Measurements from ENCODE around the gene LTB4R.

The LTB4R gene

DNA sequence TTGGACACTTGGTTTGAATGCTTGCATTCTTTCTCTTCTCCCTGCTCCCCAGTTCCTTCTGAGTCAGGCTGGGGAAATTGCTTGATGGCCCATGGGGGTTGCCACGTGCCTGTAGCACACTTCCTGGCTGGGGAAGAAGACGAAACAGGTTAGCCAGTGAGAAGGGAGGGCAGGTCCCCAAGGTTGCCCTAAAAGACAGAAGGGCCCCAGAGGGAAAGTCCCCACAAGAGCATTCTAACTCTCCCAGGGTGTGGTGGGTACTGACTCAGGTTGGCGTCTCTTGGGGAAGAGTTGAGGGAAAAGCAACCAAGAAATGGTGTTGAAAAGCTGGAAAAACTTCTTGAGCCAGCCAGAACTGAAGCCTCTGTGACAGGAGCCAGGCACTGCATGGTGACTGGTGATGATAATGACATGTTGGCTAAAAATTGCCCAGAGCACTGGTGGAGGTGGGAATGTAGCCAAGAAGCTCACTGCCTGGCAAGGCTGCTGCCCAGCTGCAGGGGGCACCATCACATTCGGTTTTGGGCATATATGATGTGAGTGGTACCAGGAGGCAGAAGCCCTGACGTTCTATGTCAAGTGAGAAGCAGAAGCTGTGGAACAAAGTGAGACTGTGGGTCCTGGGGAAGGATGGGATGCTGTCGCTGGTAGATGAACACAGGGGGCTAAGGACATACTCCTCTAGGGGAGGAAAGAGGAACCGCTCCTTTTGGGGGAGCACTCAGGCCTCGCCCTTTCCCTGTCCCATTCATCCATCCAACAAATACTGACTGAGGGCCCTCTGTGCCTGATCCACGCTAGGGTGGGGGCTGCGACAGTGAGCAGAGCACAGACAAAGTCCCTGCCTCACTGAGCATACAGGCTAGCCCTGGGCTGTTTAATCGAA is 31.8 kb upstream of the LTB4R start:
- DNase-seq (ENCODE audit: low read depth): peak; percentile 50

- DNase-seq (ENCODE audit: low read depth): no peak
Measured at GRCh38 chr14:24280797-24281460, 30.4 kb upstream of the LTB4R start.

DNA sequence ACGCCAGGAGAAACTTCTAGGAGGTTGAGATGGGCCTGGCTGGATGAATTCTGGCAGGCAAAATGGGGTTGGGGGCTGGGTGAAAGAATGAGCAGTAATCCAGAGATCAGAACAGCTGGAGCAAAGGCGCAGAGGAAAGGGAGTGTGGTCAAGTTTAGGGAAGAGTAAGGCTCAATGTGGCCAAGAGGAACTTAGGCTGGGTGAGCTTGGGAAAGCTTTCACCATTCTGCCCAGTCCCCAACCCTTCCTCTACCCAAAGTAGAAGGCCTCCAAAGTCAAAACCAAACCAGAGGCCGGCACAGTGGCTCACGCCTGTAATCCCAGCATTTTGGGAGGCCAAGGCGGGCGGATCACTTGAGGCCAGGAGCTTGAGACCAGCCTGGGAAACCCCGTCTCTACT is 29.7 kb upstream of the LTB4R start:
- DNase-seq (ENCODE audit: low read depth): no peak

- no peak for DNase-seq (ENCODE audit: low read depth)
Measured at GRCh38 chr14:24282736-24283135, 28.6 kb upstream of the LTB4R start.

DNA sequence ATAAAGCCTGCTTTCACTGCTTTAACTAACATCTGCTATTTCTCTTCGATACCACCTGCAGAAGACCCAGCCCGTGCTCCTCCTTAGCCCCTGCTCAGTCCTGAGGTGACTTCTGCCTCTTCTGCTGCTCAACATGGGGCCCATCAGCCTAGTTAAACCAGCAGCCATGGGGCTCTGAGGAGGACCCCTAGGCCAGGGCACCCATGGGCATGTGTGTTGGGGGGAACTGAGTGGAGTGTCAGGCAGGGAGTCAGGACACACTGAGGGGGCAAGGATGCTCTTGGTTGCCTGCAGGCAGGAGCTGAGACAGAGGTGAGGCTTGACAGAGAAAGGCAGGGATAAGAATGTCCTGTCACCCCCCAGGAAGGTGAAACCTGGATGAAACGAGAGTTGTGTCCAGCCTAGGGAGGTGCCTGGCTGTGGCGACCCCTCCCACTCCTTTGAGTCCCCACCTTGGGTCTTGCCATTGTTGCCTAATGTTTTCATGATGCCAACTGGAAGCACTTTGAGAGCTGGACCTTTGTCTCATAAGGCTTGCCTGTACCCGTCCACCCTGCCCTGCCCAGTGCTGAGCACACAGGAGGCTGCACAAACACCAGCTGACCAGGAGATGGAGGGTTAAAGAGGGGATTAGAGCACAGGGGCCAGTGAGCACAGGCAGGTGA is 27.4 kb upstream of the LTB4R start:
- no peak for DNase-seq (ENCODE audit: low read depth)

- DNase-seq (ENCODE audit: low read depth): no peak
Measured at GRCh38 chr14:24284501-24285035, 26.7 kb upstream of the LTB4R start.

GRCh38 chr14:24285351-24285750 is 26.0 kb upstream of the LTB4R start:
- DNase-seq (ENCODE audit: low read depth): no peak

DNA sequence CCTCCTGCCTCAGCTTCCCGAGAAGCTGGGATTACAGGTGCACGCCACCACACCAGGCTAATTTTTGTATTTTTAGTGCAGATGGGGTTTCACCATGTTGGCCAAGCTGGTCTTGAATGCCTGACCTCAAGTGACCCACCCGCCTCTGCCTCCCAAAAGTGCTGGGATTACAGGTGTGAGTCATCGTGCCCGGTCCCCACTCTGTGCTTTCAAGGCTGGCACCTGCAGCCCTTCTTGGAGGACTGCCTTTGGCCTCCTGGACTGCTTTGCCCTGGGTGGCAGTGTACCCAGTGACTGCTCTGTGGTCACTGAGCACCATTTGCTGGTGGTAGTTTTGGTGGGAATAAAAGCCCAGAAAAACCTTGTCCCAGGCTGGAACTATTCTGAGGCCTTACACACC is 24.3 kb upstream of the LTB4R start:
- no peak for DNase-seq (ENCODE audit: low read depth)

DNA sequence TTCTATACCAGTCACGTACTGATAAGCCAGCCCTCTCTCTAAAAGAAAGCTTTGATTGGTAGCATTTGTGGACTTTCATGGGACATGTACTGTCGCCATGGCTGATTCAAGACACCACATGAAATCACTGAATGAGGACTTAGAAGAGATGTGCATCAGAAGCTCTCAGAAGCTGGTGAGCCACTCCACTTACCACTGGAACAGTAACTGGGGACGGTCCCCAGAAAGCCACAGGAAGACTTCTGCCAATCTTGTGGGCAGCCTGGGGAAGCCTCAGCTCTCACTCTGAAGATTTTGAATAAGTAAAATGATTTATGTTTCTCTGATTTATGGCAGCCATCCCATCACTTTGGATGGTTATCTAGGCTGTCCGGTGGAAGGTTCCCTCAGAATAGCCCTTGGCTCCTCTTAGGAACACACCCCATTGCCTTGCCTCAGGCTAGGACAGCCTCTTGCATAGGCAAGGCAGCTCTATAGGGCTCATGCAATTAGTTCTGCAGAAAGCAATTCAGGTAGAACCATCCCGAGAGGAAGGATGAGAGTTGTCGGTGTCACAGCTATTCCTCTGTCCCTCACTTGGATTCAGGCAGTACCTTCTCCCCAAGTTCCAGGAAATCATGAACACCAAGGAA is 21.5 kb upstream of the LTB4R start:
- DNase-seq (ENCODE audit: low read depth): no peak

DNA sequence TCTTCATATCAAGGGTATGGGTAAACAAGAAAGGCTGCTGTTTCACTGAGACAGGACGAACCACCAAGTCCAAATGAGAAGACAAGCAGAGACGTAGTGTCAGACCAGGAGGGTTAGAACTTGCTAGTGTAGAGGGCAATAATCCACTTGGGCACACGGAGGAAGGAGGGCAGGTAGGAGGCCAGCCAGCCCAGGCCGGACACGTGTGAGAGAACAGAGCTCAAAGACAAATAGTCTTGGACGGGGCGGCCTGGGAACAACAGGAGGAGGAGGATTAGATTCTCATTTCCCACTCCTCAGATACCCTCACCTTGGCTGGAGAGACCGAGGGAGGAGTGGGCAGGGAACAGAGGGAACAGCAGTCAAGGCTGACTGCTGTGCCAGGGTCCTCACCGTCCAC is 20.6 kb upstream of the LTB4R start:
- DNase-seq (ENCODE audit: low read depth): no peak

DNA sequence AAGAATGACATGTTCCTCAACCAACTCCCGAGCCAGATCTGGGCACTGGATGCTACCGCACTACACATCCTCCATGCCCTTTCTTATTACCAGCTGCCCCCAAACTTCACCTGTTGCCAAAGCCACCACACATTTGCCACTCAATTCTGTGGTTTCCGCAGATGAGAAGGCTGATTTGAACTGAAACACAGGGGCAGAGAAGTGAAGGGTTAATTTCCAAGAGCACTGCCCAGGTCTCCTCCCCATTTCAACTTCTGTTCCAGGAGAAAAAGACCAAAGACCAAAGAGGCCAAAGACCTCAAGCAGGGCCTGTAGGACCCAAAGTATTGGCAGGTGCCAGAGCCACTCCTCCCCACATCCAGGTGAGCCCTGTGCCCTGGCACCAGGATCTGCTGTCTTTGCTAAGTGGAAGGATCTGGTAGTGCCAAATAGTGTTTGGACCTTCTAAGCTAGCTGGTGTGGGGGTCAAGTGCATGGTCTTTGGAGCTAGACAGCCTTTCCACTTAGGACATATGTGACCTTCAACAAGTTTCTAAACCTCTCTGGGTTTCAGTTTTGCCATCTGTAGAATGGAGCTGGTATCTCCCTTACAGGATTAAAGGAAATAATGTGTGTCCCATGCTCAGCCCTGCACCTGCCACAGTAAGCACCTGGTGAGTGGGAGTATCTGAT is 19.7 kb upstream of the LTB4R start:
- DNase-seq (ENCODE audit: low read depth): no peak

GRCh38 chr14:24292118-24292807 is 19.0 kb upstream of the LTB4R start:
- DNase-seq (ENCODE audit: low read depth): no peak

- DNase-seq (ENCODE audit: low read depth): no peak
Measured at GRCh38 chr14:24293525-24293924, 17.8 kb upstream of the LTB4R start.

GRCh38 chr14:24296341-24297157 is 14.8 kb upstream of the LTB4R start:
- DNase-seq (ENCODE audit: low read depth): peak; percentile 75

GRCh38 chr14:24297190-24297964 is 13.9 kb upstream of the LTB4R start:
- DNase-seq (ENCODE audit: low read depth): no peak

- no peak for DNase-seq (ENCODE audit: low read depth)
Measured at GRCh38 chr14:24298892-24299254, 12.4 kb upstream of the LTB4R start.

GRCh38 chr14:24299255-24300191 is 11.8 kb upstream of the LTB4R start, which contains the start of the genes DHRS1 and NOP9:
TSS of gene DHRS1 (minus strand) at chr14:24299780. CDS start at chr14:24299106, 674 bp downstream.
TSS of gene NOP9 (plus strand) at chr14:24299850. CDS start at chr14:24299955, 105 bp downstream.
- DNase-seq (ENCODE audit: low read depth): peak; percentile 88

All from stimulated activated CD4-positive, alpha-beta T cell treated with anti-CD3 and anti-CD28 coated beads, Interleukin-2, amount 100 ng/mL, for 4 hours (primary cell).